Loucy (cell line): ENCODE results near the gene ELL2.

ENCODE experiments used
- H2AFZ ChIP-seq: fragments of 200-600 bp; sonication (generic); 2 replicates; pipeline ENCODE4 v1.6.0; 2016; ENCODE audit warnings: antibody characterized with exemption, mild to moderate bottlenecking, low read length, moderate library complexity
- H3F3A ChIP-seq: fragments of 200-600 bp; 2 replicates; pipeline ENCODE4 v1.6.0; 2016; ENCODE audit warnings: antibody characterized with exemption, low read depth, mild to moderate bottlenecking
- H3K27me3 ChIP-seq: fragments of 200-600 bp; sonication (generic); 2 replicates; pipeline ENCODE4 v1.6.1; 2014; ENCODE audit warnings: low read length, mild to moderate bottlenecking; ENCODE audit not compliant: insufficient read depth, poor library complexity, severe bottlenecking
- H3K36me3 ChIP-seq: fragments of 200-600 bp; sonication (generic); 2 replicates; pipeline ENCODE4 v1.6.1; 2016; ENCODE audit warnings: low read length; ENCODE audit not compliant: insufficient read depth
- H3K4me1 ChIP-seq: fragments of 200-600 bp; sonication (generic); 2 replicates; pipeline ENCODE4 v1.5.1; 2014; ENCODE audit warnings: low read length, mild to moderate bottlenecking; ENCODE audit not compliant: insufficient read depth, poor library complexity, severe bottlenecking
- H3K4me2 ChIP-seq: fragments of 200-600 bp; sonication (generic); 2 replicates; pipeline ENCODE4 v1.6.0; 2014; ENCODE audit warnings: antibody characterized with exemption, low read length, low read depth, mild to moderate bottlenecking; ENCODE audit not compliant: poor library complexity, severe bottlenecking
- H3K4me3 ChIP-seq: fragments of 200-600 bp; sonication (generic); 2 replicates; pipeline ENCODE4 v1.5.1; 2014; ENCODE audit warnings: low read length, mild to moderate bottlenecking, mixed read lengths; ENCODE audit not compliant: poor library complexity, severe bottlenecking
- H3K79me2 ChIP-seq: fragments of 200-600 bp; sonication (generic); 2 replicates; pipeline ENCODE4 v1.6.1; 2014; ENCODE audit warnings: low read length; ENCODE audit not compliant: insufficient read depth
- H3K9ac ChIP-seq: fragments of 200-600 bp; sonication (generic); 2 replicates; pipeline ENCODE4 v1.6.0; 2014; ENCODE audit warnings: mild to moderate bottlenecking, low read depth, low read length, moderate library complexity; ENCODE audit not compliant: poor library complexity, severe bottlenecking
- H3K9me2 ChIP-seq: fragments of 200-600 bp; sonication (generic); replicated peaks from 2 replicates; pipeline ENCODE4 v1.6.1; 2016; ENCODE audit warnings: low read depth, low read length, mixed read lengths
- H3K9me3 ChIP-seq: fragments of 200-600 bp; sonication (generic); 2 replicates; pipeline ENCODE4 v1.6.1; 2014; ENCODE audit warnings: mild to moderate bottlenecking, antibody characterized with exemption, low read length, low read depth; ENCODE audit not compliant: insufficient read depth
- H4K20me1 ChIP-seq: fragments of 200-600 bp; sonication (generic); 2 replicates; pipeline ENCODE4 v1.6.0; 2014; ENCODE audit warnings: antibody characterized with exemption, low read length, mild to moderate bottlenecking; ENCODE audit not compliant: insufficient read depth, poor library complexity, severe bottlenecking
- EZH2phosphoT487 ChIP-seq: fragments of 200-600 bp; IDR thresholded peaks from 2 replicates; pipeline ENCODE4 v1.6.1; 2018; ENCODE audit warnings: antibody characterized with exemption, mild to moderate bottlenecking, moderate library complexity, borderline replicate concordance
- TF ChIP-seq, protein P1 (sequence below): fragments of 200-600 bp; sonication (generic); conservative IDR thresholded peaks from 2 replicates; pipeline ENCODE4 v1.5.1; 2014; ENCODE audit warnings: mild to moderate bottlenecking, antibody characterized with exemption, low read length

The ELL2 gene

DNA sequence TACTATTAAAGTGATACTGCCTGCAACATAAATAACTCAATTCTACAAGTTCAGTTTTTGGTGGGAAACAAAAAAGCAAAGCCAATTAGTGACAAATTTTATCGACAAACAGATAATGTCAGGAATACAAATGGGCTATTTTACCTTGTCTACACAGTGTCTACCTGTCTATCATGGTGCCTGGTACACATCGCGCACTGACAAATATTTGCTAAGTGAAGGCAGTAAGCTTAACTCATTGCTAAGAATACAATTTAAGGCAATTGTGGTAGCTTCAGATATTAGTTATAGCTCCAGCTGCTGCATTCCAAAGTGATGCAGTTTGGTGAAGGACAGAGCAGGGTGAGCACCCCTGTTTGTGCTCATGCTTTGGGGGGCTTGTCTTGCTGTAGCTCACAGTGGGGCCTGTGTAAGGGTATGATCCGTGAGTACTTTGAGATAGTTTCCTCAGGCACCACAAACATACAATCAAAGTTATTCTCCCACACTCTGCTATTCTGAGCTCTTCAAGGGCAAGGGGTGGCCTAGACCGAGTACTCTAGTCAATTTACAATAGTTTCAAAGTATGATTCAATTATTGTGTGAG, 24.7 kb downstream of the ELL2 start:
- Histone ChIP-seq H3K79me2 (no peaks in the 10 kb centered on the region), H3K27me3 (no peaks in the 10 kb centered on the region), H3K9ac (no peak overlapping the region), H3K4me2 (no peak overlapping the region), H3K9me3 (no peaks in the 10 kb centered on the region), H3K4me1 (no peaks in the 10 kb centered on the region), H3K4me3 (no peak overlapping the region), H3K36me3 (no peaks in the 10 kb centered on the region), H4K20me1 (no peaks in the 10 kb centered on the region), H3F3A (0 out of 2 replicates have a peak, but pooled peaks cover 2% of the 10 kb centered on the region), H3K9me2 (no peaks in the 10 kb centered on the region), H2AFZ (no peak overlapping the region)
- TF ChIP-seq, protein P1, sequence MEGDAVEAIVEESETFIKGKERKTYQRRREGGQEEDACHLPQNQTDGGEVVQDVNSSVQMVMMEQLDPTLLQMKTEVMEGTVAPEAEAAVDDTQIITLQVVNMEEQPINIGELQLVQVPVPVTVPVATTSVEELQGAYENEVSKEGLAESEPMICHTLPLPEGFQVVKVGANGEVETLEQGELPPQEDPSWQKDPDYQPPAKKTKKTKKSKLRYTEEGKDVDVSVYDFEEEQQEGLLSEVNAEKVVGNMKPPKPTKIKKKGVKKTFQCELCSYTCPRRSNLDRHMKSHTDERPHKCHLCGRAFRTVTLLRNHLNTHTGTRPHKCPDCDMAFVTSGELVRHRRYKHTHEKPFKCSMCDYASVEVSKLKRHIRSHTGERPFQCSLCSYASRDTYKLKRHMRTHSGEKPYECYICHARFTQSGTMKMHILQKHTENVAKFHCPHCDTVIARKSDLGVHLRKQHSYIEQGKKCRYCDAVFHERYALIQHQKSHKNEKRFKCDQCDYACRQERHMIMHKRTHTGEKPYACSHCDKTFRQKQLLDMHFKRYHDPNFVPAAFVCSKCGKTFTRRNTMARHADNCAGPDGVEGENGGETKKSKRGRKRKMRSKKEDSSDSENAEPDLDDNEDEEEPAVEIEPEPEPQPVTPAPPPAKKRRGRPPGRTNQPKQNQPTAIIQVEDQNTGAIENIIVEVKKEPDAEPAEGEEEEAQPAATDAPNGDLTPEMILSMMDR = no peak
- TF ChIP-seq EZH2phosphoT487 = no peak

GRCh38 chr5:95935553-95936100, 26.0 kb downstream of the ELL2 start:
- TF ChIP-seq, protein P1 = no peak
- TF ChIP-seq EZH2phosphoT487 = no peak
- H3K9me3 ChIP-seq = no peaks in the 10 kb centered on the region
- no peaks in the 10 kb centered on the region for H3K9me2 ChIP-seq
- no peaks in the 10 kb centered on the region for H3K79me2 ChIP-seq
- no peaks in the 10 kb centered on the region for H4K20me1 ChIP-seq
- H3K9ac ChIP-seq = no peak overlapping the region
- no peaks in the 10 kb centered on the region for H3K27me3 ChIP-seq
- 0 out of 2 replicates have a peak, but pooled peaks cover 2% of the 10 kb centered on the region for H3F3A ChIP-seq
- H3K4me3 ChIP-seq = no peak overlapping the region
- H3K36me3 ChIP-seq = no peaks in the 10 kb centered on the region
- no peak overlapping the region for H2AFZ ChIP-seq
- H3K4me1 ChIP-seq = peaks cover 7% of the 10 kb centered on the region
- H3K4me2 ChIP-seq = no peak overlapping the region

- Histone ChIP-seq H3K4me1 (peaks cover 18% of the 10 kb centered on the region), H3K36me3 (no peaks in the 10 kb centered on the region), H4K20me1 (no peaks in the 10 kb centered on the region), H3F3A (0 out of 2 replicates have a peak, but pooled peaks cover 2% of the 10 kb centered on the region), H2AFZ (no peak overlapping the region), H3K27me3 (no peaks in the 10 kb centered on the region), H3K9me2 (no peaks in the 10 kb centered on the region), H3K4me3 (no peak overlapping the region), H3K9ac (no peak overlapping the region), H3K4me2 (no peak overlapping the region), H3K9me3 (no peaks in the 10 kb centered on the region), H3K79me2 (no peaks in the 10 kb centered on the region)
- TF ChIP-seq, protein P1 = no peak
- no peak for TF ChIP-seq EZH2phosphoT487
These were observed 27.3 kb downstream of the ELL2 start for GRCh38 chr5:95934207-95934804.
